Stimulated activated CD4-positive, alpha-beta T cell treated with anti-CD3 and anti-CD28 coated beads, Interleukin-12 subunit alpha, Interleukin-12 subunit beta, amount 100 ng/mL, for 48 hours (primary cell): ENCODE results near the gene ZNF839.

ENCODE experiments used
- DNase-seq, 3 donors: peaks; one replicate each; pipeline ENCODE4 v3.0.0-alpha.2; 2020; ENCODE audit warnings: low read depth in 2 of 3, low spot score in 1 of 3

Gene ZNF839

DNA sequence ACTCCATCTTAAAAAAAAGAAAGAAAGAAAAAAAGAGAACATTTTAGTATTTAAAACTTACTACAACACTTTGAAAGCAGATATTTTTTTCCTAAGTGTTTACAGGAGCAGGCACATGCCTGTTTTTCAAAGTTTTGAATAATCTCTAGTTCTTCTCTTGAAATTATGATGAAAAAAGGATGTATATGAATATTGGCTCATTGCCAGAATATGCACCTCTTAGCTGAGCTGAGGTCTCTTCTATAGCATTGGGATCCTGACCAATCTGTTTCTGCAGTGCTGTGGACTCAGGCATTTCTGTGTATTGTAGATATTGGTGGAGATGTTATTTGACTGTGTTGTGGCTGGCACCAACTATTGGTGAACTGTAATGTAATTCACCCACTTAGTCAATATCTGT is 58.1 kb downstream of the ZNF839 start:
- no peak for DNase-seq

DNA sequence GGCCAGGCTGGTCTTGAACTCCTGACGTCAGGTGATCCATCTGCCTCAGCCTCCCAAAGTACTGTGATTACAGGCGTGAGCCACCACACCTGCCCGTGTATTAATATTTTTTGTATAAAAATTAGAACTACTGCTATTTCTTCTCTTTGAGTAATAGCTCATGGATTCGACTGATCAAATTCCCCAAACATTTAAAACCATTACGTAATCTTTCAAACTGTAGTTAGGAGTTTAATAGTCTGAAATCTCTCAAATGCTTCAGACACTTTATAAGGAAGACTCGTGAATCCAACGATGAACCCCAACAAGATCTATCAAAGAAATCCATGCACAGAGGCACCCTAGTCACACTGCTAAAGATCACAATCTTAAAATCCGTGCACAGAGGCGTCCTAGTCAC is 59.3 kb downstream of the ZNF839 start:
- DNase-seq, result no peak

DNA sequence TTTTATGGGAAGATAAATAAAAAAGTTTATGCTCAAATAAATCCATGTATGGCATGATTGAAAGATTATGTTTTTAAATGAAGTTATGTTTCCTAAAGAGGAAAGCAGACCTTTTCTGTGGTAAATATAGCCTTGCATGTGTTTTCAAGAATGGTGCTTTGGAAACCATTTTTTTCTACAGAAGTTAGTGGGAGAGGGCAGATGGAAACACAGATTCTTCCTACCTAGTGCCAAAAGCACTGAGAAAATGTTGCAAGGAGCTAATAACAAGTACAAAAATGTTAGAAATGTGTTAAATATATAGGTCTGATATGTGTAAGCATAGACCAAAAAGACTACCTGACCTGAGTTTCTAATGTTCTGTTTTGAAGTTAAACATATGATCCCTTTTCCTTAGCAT is 67.5 kb downstream of the ZNF839 start:
- DNase-seq, result no peak

GRCh38 chr14:102389246-102389645 is 69.7 kb downstream of the ZNF839 start:
- no peak for DNase-seq

- DNase-seq, result no peak
Observed at GRCh38 chr14:102390064-102390855, 70.7 kb downstream of the ZNF839 start.
